Type B pancreatic cell (in vitro differentiated cells): ENCODE results near the gene INKA2. TPM values are rescaled to one million over a fixed set of nuclear protein-coding genes. Genes with fewer than 3 reads are reported as not detected.
A peak's percentile ranks its signal among the peaks of the same experiment; 100 is the strongest.

Source experiments
- DNase-seq: peaks from one replicate; pipeline ENCODE4 v3.0.0; 2021; ENCODE audit warnings: mixed read lengths; ENCODE audit not compliant: unreplicated experiment; ENCODE audit errors: extremely low spot score
- H3K27ac Mint-ChIP-seq: 2 replicates; pipeline ENCODE4 v1.8.0; 2021; ENCODE audit warnings: mild to moderate bottlenecking, mixed read lengths
- H3K27me3 Mint-ChIP-seq: 2 replicates; pipeline ENCODE4 v1.8.0; 2021; ENCODE audit warnings: mixed read lengths
- H3K36me3 Mint-ChIP-seq: 2 replicates; pipeline ENCODE4 v1.8.0; 2021; ENCODE audit warnings: mixed read lengths
- H3K4me1 Mint-ChIP-seq: one replicate; pipeline ENCODE4 v1.8.0; 2021; ENCODE audit warnings: mixed read lengths; ENCODE audit not compliant: unreplicated experiment
- H3K4me3 Mint-ChIP-seq: 2 replicates; pipeline ENCODE4 v1.8.0; 2021; ENCODE audit warnings: mild to moderate bottlenecking, mixed read lengths
- H3K9me3 Mint-ChIP-seq: 2 replicates; pipeline ENCODE4 v1.8.0; 2021; ENCODE audit warnings: mixed read lengths
- CTCF ChIP-seq: fragments of 200-600 bp; sonication (generic); conservative IDR thresholded peaks from 2 replicates; pipeline ENCODE4 v1.5.0; 2021; ENCODE audit warnings: antibody characterized with exemption, mild to moderate bottlenecking
- total RNA-seq: library from RNA; stranded (reverse); gene quantifications from 2 replicates; pipeline ENCODE4 v1.2.1, GENCODE V29; 2021; ENCODE audit warnings: low replicate concordance

Gene INKA2
- total RNA-seq, 1 donor from 2014 or later, result 9.7 TPM

- no peak for DNase-seq
- Mint-ChIP-seq H3K4me3 (no peak overlapping the region), H3K27me3 (no peaks in the 10 kb centered on the region), H3K9me3 (no peaks in the 10 kb centered on the region), H3K4me1 (no peaks in the 10 kb centered on the region), H3K36me3 (peaks cover 29% of the 10 kb centered on the region), H3K27ac (no peak overlapping the region)
- TF ChIP-seq CTCF, result no peak
Observed at GRCh38 chr1:111702504-111703050, 36.6 kb downstream of the INKA2 start.

GRCh38 chr1:111699268-111699667 is 39.9 kb downstream of the INKA2 start:
- Mint-ChIP-seq H3K36me3 (peaks cover 38% of the 10 kb centered on the region), H3K4me1 (no peaks in the 10 kb centered on the region), H3K27ac (no peak overlapping the region)

GRCh38 chr1:111696330-111696729 is 42.9 kb downstream of the INKA2 start:
- Mint-ChIP-seq H3K9me3 (no peaks in the 10 kb centered on the region), H3K36me3 (peaks cover 44% of the 10 kb centered on the region), H3K27ac (no peak overlapping the region), H3K27me3 (no peaks in the 10 kb centered on the region), H3K4me3 (no peak overlapping the region), H3K4me1 (no peaks in the 10 kb centered on the region)
- TF ChIP-seq CTCF, result no peak
- DNase-seq, result no peak

More at GRCh38 chr1:111699268-111699667, 39.9 kb downstream of the INKA2 start:
- no peak for TF ChIP-seq CTCF
- Mint-ChIP-seq H3K4me3 (no peak overlapping the region), H3K27me3 (no peaks in the 10 kb centered on the region), H3K9me3 (no peaks in the 10 kb centered on the region)
- DNase-seq, result no peak

GRCh38 chr1:111695801-111696200 is 43.4 kb downstream of the INKA2 start:
- Mint-ChIP-seq H3K4me1 (no peaks in the 10 kb centered on the region), H3K4me3 (no peak overlapping the region), H3K27ac (no peak overlapping the region), H3K9me3 (no peaks in the 10 kb centered on the region), H3K27me3 (no peaks in the 10 kb centered on the region), H3K36me3 (peaks cover 38% of the 10 kb centered on the region)
- no peak for TF ChIP-seq CTCF
- DNase-seq, result no peak

- H3K36me3 Mint-ChIP-seq, result peaks cover 16% of the 10 kb centered on the region
- H3K27ac Mint-ChIP-seq, result no peak overlapping the region
- no peaks in the 10 kb centered on the region for H3K27me3 Mint-ChIP-seq
- H3K4me3 Mint-ChIP-seq, result no peak overlapping the region
- H3K4me1 Mint-ChIP-seq, result peaks cover 8% of the 10 kb centered on the region
- TF ChIP-seq CTCF, result no peak
- DNase-seq, result no peak
- no peaks in the 10 kb centered on the region for H3K9me3 Mint-ChIP-seq
Observed at GRCh38 chr1:111691886-111692285, 47.3 kb downstream of the INKA2 start.

- no peak overlapping the region for H3K4me3 Mint-ChIP-seq
- H3K27me3 Mint-ChIP-seq, result no peaks in the 10 kb centered on the region
- no peak for DNase-seq
- H3K4me1 Mint-ChIP-seq, result peaks cover 8% of the 10 kb centered on the region
- H3K36me3 Mint-ChIP-seq, result peaks cover 16% of the 10 kb centered on the region
- no peaks in the 10 kb centered on the region for H3K9me3 Mint-ChIP-seq
- H3K27ac Mint-ChIP-seq, result peak overlapping the region; percentile 2
- TF ChIP-seq CTCF, result no peak
Observed at GRCh38 chr1:111690306-111690617, 48.9 kb downstream of the INKA2 start.
